G401 (cell line): ENCODE measurements around the gene WIF1. TPM values are rescaled to one million over a fixed set of nuclear protein-coding genes. Genes with fewer than 3 reads are reported as not detected.

ENCODE experiments used
- DNase-seq: peaks from one replicate; pipeline ENCODE4 v3.0.0-alpha.2; 2015; ENCODE audit warnings: low spot score
- in situ Hi-C: cut with HindIII; loops from 2 replicates; pipeline ENCODE4 v1.10.0; 2016; ENCODE audit warnings: low sequenced_read_pairs, mixed read lengths
- total RNA-seq: library from RNA; depleted of rRNA; stranded (reverse); fragments of >200 nt; shearing (Covaris generic); gene quantifications from 2 replicates; pipeline ENCODE4 v1.2.3, GENCODE V29; 2014; rRNA removed

Gene WIF1
- 25.7 and 29.6 TPM in 2 replicates for total RNA-seq

- no peak for DNase-seq
- in situ Hi-C loops: loop anchor here (10.0 kb wide), 1 partner anchor 227 kb away; no protein-coding TSS in a partner anchor
Observed at GRCh38 chr12:65121049-65121955, at the start of gene WIF1. Gene WIF1, minus strand, starts transcription at chr12:65121305. Its CDS starts 114 bp downstream, at chr12:65121191.

- in situ Hi-C loops: no loop called here
- peak; percentile 61 for DNase-seq
Observed at GRCh38 chr12:65170209-65170881, 49.2 kb upstream of the WIF1 start.

GRCh38 chr12:65169320-65170208 is 48.5 kb upstream of the WIF1 start, which contains the start of gene LEMD3:
Gene LEMD3, plus strand, starts transcription at chr12:65169583. Its CDS starts 14 bp downstream, at chr12:65169597.
- in situ Hi-C loops: loop anchor here (5.0 kb wide), 1 partner anchor 37 kb away; no protein-coding TSS in a partner anchor
- DNase-seq: peak; percentile 96

- in situ Hi-C loops: loop anchor here (5.0 kb wide), 1 partner anchor 36 kb away; no protein-coding TSS in a partner anchor
- DNase-seq: no peak
Observed at GRCh38 chr12:65168681-65169319, 47.7 kb upstream of the WIF1 start.

- no peak for DNase-seq
- in situ Hi-C loops: loop anchor here (5.0 kb wide), 1 partner anchor 32 kb away; no protein-coding TSS in a partner anchor
Observed at GRCh38 chr12:65164774-65165173, 43.7 kb upstream of the WIF1 start.

GRCh38 chr12:65164244-65164643 is 43.1 kb upstream of the WIF1 start:
- DNase-seq: no peak

GRCh38 chr12:65162609-65163008 is 41.5 kb upstream of the WIF1 start:
- in situ Hi-C loops: no loop called here
- DNase-seq: no peak

More at GRCh38 chr12:65164244-65164643, 43.1 kb upstream of the WIF1 start:
- in situ Hi-C loops: no loop called here

- in situ Hi-C loops: no loop called here
- no peak for DNase-seq
Observed at GRCh38 chr12:65157091-65157490, 36.0 kb upstream of the WIF1 start.

GRCh38 chr12:65156366-65156841 is 35.3 kb upstream of the WIF1 start:
- no peak for DNase-seq
- in situ Hi-C loops: no loop called here

GRCh38 chr12:65155784-65156183 is 34.7 kb upstream of the WIF1 start:
- DNase-seq: no peak
- in situ Hi-C loops: no loop called here

- DNase-seq: no peak
- in situ Hi-C loops: no loop called here
Observed at GRCh38 chr12:65152596-65152995, 31.5 kb upstream of the WIF1 start.

GRCh38 chr12:65152012-65152411 is 30.9 kb upstream of the WIF1 start:
- in situ Hi-C loops: no loop called here
- DNase-seq: no peak

- DNase-seq: no peak
- in situ Hi-C loops: no loop called here
Observed at GRCh38 chr12:65147312-65147905, 26.3 kb upstream of the WIF1 start.

- in situ Hi-C loops: no loop called here
- DNase-seq: no peak
Observed at GRCh38 chr12:65140738-65141137, 19.6 kb upstream of the WIF1 start.

GRCh38 chr12:65139389-65139788 is 18.3 kb upstream of the WIF1 start:
- no peak for DNase-seq
- in situ Hi-C loops: no loop called here

- in situ Hi-C loops: loop anchor here (5.0 kb wide), 1 partner anchor 33 kb away; the partner anchor contains the start of gene LEMD3
- no peak for DNase-seq
Observed at GRCh38 chr12:65133879-65134278, 12.8 kb upstream of the WIF1 start.

- in situ Hi-C loops: loop anchor here (10.0 kb wide), 1 partner anchor 232 kb away; no protein-coding TSS in a partner anchor
- no peak for DNase-seq
Observed at GRCh38 chr12:65126482-65126881, 5.4 kb upstream of the WIF1 start.

- in situ Hi-C loops: loop anchor here (10.0 kb wide), 1 partner anchor 231 kb away; no protein-coding TSS in a partner anchor
- no peak for DNase-seq
Observed at GRCh38 chr12:65125975-65126374, 4.9 kb upstream of the WIF1 start.
